ENCODE measurements around the gene PDS5A. TPM values are rescaled to one million over a fixed set of nuclear protein-coding genes. Genes with fewer than 3 reads are reported as not detected.

The PDS5A gene
- total RNA-seq, 1 donor from 2014 or later: 69.3 TPM

DNA sequence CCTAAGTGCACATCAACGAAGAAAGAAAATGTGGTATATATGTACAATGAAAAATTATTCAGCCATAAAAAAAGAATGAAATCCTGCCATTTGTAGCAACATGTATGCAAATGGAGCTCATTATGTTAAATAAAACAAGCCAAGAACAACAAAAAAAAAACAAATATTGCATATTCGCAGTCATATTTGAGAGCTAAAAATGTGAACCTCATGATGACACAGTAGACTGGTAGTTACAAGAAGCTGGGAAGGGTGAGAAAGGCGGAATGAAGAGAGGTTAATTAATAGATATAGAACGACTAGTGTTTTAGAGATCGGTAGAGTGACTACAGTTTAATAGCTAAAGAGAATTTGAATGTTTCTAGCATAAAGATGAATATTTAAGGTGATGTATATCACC is 89.2 kb downstream of the PDS5A start:
- peaks cover 1% of the 10 kb centered on the region for H3K36me3 ChIP-seq (ENCODE audit: control insufficient read depth, insufficient read depth, low read length)
- H3K27me3 ChIP-seq (ENCODE audit: control insufficient read depth, insufficient read depth, low read length): no peaks in the 10 kb centered on the region
- no peak overlapping the region for H3K4me3 ChIP-seq (ENCODE audit: low read depth, low read length)
- no peak for TF ChIP-seq CTCF (IDR thresholded peaks at IDR 0.05; ENCODE audit: insufficient read depth, low read length, poor library complexity, severe bottlenecking)
- no peak for DNase-seq (ENCODE audit: low read depth)

DNA sequence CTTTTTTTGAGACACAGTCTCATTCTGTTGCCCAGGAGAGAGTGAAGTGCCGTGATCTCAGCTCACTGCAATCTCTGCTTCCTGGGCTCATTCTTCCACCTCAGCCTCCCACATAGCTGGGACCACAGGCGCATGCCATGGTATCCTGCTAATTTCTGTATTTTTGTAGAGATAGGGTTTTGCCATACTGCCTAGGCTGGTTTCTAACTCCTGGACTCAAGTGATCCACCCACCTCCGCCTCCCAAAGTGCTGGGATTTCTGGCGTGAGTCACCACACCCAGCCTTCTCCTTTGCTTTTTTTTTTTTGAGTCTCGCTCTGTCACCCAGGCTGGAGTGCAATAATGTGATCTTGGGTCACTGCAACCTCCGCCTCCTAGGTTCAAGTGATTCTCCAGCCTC is 94.1 kb downstream of the PDS5A start:
- Histone ChIP-seq H3K4me3 (ENCODE audit: low read depth, low read length) (no peak overlapping the region), H3K27me3 (ENCODE audit: control insufficient read depth, insufficient read depth, low read length) (no peaks in the 10 kb centered on the region), H3K36me3 (ENCODE audit: control insufficient read depth, insufficient read depth, low read length) (no peaks in the 10 kb centered on the region)
- TF ChIP-seq CTCF (IDR thresholded peaks at IDR 0.05; ENCODE audit: insufficient read depth, low read length, poor library complexity, severe bottlenecking): no peak
- no peak for DNase-seq (ENCODE audit: low read depth)

GRCh38 chr4:39881789-39882188 is 95.9 kb downstream of the PDS5A start:
- TF ChIP-seq CTCF (IDR thresholded peaks at IDR 0.05; ENCODE audit: insufficient read depth, low read length, poor library complexity, severe bottlenecking): no peak

GRCh38 chr4:39877971-39878370 is 99.7 kb downstream of the PDS5A start:
- H3K4me3 ChIP-seq (ENCODE audit: low read depth, low read length): no peak overlapping the region
- H3K36me3 ChIP-seq (ENCODE audit: control insufficient read depth, insufficient read depth, low read length): no peaks in the 10 kb centered on the region
- no peak for DNase-seq (ENCODE audit: low read depth)
- H3K27me3 ChIP-seq (ENCODE audit: control insufficient read depth, insufficient read depth, low read length): no peaks in the 10 kb centered on the region
- no peak for TF ChIP-seq CTCF (IDR thresholded peaks at IDR 0.05; ENCODE audit: insufficient read depth, low read length, poor library complexity, severe bottlenecking)

More at GRCh38 chr4:39881789-39882188, 95.9 kb downstream of the PDS5A start:
- Histone ChIP-seq H3K4me3 (ENCODE audit: low read depth, low read length) (no peak overlapping the region), H3K36me3 (ENCODE audit: control insufficient read depth, insufficient read depth, low read length) (no peaks in the 10 kb centered on the region), H3K27me3 (ENCODE audit: control insufficient read depth, insufficient read depth, low read length) (no peaks in the 10 kb centered on the region)
- DNase-seq (ENCODE audit: low read depth): no peak

DNA sequence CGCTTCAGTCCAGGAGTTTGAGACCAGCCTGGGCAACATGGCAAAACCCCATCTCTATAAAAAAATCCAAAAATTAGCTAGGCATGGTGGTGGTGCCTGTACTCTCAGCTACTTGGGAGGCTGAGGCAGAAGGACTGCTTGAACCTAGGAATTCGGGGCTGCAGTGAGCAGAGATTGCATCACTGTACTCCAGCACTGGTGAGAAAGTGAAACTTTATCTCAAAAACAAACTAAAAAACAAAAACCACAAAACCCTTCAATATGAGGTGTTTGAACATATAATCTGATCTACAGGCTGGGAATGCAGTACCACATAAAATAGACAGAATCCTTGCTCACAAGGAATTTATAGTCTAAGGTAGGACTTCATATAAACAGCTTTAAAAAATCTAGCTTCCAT is 103.9 kb downstream of the PDS5A start:
- Histone ChIP-seq H3K4me3 (ENCODE audit: low read depth, low read length) (no peak overlapping the region), H3K36me3 (ENCODE audit: control insufficient read depth, insufficient read depth, low read length) (no peaks in the 10 kb centered on the region), H3K27me3 (ENCODE audit: control insufficient read depth, insufficient read depth, low read length) (no peaks in the 10 kb centered on the region)
- no peak for DNase-seq (ENCODE audit: low read depth)
- TF ChIP-seq CTCF (IDR thresholded peaks at IDR 0.05; ENCODE audit: insufficient read depth, low read length, poor library complexity, severe bottlenecking): no peak

- no peak overlapping the region for H3K4me3 ChIP-seq (ENCODE audit: low read depth, low read length)
- TF ChIP-seq CTCF (IDR thresholded peaks at IDR 0.05; ENCODE audit: insufficient read depth, low read length, poor library complexity, severe bottlenecking): no peak
- no peak for DNase-seq (ENCODE audit: low read depth)
- H3K27me3 ChIP-seq (ENCODE audit: control insufficient read depth, insufficient read depth, low read length): no peaks in the 10 kb centered on the region
- H3K36me3 ChIP-seq (ENCODE audit: control insufficient read depth, insufficient read depth, low read length): no peaks in the 10 kb centered on the region
Measured at GRCh38 chr4:39865280-39865679, 112.4 kb downstream of the PDS5A start.
